D721Med (cell line): Measurements from ENCODE around the gene PPP1R9B.
A peak's percentile ranks its signal among the peaks of the same experiment; 100 is the strongest.

Source experiments
- DNase-seq: peaks from one replicate; pipeline ENCODE4 v3.0.0; 2011; ENCODE audit warnings: low spot score; ENCODE audit not compliant: insufficient read length
- FAIRE-seq: peaks from 2 replicates; lab custom pipeline; 2011; peaks lifted over from hg19 to GRCh38; lab: Jason Lieb, UNC
- TF ChIP-seq, protein P1 (sequence below): IDR thresholded peaks from 2 replicates; pipeline ENCODE4 v1.5.1; 2012; ENCODE audit warnings: mild to moderate bottlenecking, control low read depth; ENCODE audit not compliant: insufficient read depth; ENCODE audit errors: missing control alignments

Gene PPP1R9B

DNA sequence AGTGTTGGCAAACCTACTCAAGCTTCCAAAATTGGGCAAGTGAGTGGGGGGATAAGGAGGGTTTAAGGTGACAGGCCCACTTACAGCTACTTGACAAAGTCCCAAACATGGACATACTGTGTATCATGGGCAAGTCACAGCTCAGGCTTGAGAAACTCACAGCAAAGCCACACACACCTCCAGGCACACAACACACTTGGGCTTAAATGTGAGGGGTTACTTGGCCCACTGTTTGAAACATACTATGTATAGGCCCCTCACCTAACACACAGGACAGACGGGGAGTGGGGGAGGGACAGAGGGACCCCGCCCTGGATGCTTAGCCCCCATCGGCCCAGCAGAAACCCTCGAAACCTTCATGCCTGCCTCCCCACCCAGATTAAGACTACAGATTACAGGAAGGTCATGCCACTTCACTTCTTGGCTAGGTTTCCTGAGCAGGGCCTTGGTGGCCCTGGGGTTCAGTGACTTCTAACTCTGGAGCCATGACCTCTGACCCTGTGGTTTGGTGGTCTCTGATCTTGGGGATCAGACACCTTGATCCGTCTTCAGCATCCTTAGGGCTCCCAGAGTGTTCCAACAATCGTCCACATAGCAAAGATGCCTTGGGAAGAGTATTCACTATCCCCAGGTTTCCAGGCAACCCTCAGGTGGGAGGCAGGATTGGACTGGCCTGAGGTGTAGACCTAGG is 18.2 kb downstream of the PPP1R9B start:
- TF ChIP-seq, protein P1, sequence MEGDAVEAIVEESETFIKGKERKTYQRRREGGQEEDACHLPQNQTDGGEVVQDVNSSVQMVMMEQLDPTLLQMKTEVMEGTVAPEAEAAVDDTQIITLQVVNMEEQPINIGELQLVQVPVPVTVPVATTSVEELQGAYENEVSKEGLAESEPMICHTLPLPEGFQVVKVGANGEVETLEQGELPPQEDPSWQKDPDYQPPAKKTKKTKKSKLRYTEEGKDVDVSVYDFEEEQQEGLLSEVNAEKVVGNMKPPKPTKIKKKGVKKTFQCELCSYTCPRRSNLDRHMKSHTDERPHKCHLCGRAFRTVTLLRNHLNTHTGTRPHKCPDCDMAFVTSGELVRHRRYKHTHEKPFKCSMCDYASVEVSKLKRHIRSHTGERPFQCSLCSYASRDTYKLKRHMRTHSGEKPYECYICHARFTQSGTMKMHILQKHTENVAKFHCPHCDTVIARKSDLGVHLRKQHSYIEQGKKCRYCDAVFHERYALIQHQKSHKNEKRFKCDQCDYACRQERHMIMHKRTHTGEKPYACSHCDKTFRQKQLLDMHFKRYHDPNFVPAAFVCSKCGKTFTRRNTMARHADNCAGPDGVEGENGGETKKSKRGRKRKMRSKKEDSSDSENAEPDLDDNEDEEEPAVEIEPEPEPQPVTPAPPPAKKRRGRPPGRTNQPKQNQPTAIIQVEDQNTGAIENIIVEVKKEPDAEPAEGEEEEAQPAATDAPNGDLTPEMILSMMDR = no peak
- no peak for DNase-seq
- no peak for FAIRE-seq

DNA sequence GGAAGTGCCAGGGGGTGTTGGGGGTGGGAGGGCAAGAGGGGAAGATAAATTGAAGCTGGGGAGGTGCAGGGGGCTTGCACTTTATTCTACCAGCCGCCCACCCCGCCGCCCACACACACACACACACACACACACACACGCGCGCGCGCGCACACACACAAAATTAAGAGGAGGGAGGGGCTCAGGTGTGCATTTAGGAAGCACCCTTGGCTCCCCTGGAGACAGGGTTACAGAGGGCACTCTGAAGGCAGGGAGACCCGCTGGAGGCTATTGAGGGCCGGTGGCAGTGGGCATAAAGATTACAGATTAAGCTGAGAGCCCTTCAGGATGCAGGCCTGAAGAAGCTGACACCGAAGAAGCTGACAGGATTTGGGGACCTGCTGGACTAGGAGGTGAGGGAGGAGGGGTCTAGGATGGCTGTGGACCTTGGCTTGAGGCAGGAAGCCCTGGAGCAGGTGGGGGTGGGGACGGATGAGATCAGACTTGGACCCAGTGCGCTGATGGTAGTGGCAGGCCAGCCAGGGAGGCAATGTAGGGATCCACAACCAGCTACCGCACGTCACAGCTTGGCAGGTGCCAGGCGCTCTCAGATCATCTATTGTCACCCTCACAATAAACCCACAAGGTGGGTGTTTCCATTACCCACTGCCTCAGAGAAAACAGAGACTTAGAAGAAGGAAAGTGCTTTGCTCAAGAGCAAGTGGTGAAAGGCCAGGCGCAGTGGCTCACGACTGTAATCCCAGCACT is 19.7 kb downstream of the PPP1R9B start:
- FAIRE-seq (no peak), DNase-seq (no peak)
- TF ChIP-seq, protein P1 = no peak

DNA sequence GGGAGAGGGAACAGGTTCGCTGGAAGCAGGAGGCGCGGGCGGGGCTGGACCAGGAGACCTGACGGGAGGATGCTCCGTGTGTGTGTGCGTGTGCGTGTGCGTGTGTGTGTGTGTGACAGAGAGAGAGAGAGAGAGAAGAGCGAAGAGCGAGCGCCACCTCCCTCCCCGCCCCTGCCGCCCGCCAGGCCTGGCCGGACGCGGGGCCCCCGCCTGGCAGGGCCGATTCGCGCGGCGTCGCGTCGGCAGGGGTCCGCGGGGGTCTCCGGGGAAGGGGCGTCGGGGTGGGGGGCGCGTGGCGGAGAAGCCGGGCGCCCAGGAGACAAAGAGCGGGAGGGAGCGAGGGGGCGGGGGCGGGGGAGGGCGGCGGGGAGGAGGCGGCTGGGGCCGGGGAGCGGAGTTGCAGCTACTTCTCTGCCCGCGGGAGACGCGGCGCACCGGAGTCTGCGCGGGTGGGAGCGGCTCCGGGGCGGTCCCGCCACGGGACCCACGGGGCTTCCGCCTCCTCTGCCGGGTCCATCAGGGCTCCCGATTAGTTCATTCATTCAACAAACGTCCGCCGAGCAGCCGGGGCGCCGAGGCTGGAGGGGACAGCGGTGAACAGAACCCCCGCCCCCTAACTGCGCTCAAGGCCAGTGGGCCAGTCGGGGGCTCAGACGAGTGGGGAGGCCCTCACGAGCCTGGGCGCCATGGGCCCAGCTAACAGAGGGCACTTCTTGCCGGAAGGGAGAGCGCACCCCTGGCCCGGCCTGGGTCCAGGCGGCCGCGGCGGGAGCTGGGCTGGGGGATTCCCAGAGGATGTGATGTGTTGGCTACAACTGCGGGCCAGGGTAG is 20.5 kb downstream of the PPP1R9B start, which contains the start of gene SAMD14:
TSS of gene SAMD14 (minus strand) at position 433 of the 831 bp plus-strand sequence. CDS start 5,201 bp downstream, outside the sequence.
- no peak for DNase-seq
- no peak for FAIRE-seq
- TF ChIP-seq, protein P1 = no peak

DNA sequence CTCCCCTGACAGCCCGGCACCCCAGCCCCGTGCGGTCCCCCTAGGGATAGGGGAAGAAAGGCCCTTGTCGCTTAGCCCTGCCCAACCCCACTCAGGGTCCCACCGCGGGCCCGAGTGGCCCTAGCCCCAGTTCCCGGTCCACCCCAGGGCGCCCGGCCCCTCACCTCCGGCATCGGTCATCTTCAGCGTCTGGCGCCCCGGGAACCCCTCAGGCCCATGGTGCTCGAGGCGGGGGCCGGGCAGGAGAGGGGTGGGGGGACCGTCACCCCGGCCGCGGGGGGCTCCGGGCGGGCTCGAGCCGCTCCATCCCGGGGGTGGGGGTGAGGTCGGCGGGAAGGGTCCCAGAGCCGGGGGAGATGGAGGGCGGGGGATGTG is 21.1 kb downstream of the PPP1R9B start:
- FAIRE-seq = no peak
- peak; percentile 77 for DNase-seq
- TF ChIP-seq, protein P1 = no peak

DNA sequence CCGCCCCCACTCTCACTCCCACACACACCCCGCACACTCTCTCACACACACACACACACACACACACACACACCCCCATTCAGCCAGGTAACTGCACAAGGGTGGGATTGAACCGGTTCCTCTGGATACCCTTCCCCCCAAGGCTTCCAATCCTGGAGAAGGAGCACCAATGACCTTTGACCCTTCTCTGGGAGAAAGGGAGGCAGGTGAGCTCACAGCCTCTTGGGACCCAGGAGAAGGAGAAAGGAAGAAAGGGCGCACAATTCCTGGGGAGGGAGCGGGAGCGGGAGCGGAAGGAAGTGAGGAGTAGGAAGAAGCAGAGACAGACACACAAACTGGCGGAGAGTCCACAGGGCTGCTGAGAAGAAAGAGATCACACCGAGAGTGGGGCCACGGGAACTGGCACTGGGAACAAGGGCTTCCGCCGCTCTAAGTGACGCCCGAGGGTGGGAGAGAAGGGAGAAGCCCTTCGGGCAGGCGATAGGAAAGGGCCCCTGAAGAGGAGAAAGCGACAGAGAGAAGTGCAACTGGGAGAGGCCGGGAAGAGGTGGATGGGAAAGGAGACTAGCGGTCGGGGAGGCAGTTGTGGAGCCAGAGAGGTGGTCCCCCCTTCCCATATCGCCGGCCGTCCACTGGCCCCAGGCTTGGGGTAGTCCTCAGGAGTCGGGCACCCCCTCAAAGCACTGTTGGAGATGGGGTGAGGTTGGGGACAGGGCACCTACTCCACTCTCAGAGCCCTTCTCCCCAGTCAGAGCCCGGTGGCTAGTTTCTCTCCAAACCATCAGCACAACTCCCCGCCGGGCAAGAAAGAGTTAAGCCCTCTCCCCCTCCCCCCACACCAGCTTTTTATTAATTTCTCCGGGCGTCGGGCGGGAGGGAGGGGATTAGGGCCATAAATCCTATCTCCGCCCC is 21.8 kb downstream of the PPP1R9B start:
- TF ChIP-seq, protein P1 = no peak
- FAIRE-seq (no peak), DNase-seq (no peak)

DNA sequence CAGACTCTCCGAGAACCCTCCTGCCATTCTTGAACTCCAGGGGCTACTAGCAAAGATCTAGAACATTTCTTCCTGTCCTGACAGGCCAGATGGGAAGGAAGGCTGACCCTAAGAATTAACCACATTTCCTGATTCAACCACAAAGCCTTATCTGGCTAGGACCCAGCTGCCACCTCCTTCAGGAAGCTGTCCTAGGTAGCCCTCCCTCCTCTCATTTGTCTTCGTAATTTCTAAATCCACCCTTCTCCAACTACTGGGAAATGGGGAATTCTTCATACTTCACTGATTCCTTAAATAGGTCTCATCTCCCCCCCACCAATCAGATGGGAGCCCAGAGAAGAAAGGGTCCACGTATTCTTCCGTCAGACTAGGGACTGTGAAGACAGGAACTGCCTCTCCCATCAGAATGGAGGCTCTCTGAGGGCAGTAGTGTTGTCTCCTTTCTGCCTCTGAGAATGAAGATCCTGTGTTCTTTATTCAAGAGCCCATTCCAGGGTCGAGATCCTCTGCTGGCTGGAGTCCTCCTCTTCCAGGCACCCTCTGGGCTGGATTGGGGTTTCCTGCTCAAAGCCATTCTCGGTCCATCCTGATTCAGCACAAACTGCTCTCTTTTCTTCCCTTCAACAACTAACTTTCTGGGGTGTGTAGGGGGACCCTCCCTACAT is 22.6 kb downstream of the PPP1R9B start:
- no peak for DNase-seq
- TF ChIP-seq, protein P1 = no peak
- FAIRE-seq = no peak
